GM18508 (cell line): ENCODE data around the gene TPST1.

Source experiments
- ATAC-seq: cut with Tn5 transposase; IDR thresholded peaks from one replicate; pipeline ENCODE4 v1.9.1; 2021; ENCODE audit warnings: moderate number of reproducible peaks; ENCODE audit not compliant: insufficient read depth, unreplicated experiment

Gene TPST1

DNA sequence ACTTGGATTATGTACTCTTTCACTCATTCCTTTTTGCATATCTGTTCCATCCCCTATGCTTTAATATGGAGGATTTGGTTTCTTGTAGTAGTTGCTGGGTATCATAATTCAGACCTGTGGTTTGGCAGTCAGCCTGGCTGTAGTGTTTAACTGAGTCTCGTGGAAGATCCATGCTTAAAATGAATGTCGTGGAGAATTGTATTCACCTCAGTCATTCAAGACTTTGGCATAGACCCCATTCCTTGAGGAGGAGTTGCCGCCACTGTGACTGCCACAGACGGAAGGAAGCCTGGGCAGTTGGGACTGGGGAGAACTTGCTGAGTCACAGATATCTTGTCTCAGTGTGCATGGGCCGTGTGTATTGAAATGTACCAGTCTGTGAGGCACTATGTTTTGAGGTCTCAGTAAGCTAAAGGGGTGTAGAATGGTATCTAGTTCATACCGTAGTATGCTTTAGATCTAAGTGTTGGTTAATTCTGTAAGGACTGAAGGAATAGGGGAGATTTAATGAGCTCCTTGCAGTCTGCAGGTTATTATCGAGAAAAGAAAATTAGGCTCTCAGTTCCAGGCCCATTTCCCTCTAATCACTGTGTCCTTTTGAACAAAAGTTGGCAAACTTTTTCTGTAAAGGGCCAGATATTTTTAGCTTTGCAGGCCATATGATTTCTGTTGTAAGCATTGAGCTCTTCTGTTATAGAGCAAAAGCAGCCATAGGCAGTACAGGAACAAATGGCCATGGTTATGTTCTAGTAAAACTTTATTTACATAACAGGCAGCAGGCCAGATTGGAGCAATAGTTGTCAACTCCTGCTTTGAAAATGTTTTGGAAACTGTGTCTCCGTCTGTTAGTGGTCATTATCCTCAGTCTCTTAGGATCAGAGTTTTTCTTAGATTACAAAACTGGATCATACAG lies 76.8 kb downstream of the TPST1 start:
- ATAC-seq = no peak

DNA sequence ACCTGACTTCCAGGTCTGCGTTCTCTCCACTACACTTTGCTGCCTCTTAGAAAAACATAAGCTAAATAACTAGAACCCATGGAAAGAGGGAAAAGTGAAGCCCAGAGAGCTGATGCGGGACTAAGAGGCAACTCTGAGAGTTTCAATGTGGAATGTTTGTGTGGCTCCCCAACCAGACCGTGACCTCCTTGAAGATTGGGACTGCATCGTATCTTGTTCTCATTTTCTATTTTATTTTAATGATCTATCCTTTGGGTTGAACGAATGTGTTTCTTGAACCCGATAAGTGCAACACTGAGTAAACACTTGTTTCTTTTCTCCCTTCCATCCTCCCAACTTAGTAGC lies 77.4 kb downstream of the TPST1 start:
- ATAC-seq = no peak

GRCh38 chr7:66283003-66283920 lies 78.1 kb downstream of the TPST1 start:
- no peak for ATAC-seq

GRCh38 chr7:66296001-66296521 lies 90.9 kb downstream of the TPST1 start:
- ATAC-seq = no peak

- no peak for ATAC-seq
Measured at GRCh38 chr7:66296557-66296956, 91.4 kb downstream of the TPST1 start.

- no peak for ATAC-seq
Measured at GRCh38 chr7:66297579-66297978, 92.4 kb downstream of the TPST1 start.

DNA sequence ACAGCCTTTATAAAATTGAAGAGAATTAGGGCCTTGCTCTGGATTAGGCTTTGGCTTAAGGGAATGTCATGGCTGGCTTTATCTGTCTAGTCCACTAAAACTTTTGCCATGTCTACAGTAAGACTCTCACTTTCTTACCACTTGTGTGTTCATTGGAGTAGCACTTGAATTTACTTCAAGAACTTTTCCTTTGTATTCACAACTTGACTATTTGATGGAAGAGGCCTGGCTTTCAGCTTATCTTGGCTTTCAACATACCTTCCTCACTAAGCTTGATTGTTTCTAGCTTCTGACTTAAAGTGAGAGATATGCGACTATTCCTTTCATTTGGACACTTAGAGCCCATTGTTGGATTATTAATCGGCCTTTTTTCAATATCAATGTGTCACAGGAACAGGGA lies 96.1 kb downstream of the TPST1 start:
- ATAC-seq = no peak

- no peak for ATAC-seq
Measured at GRCh38 chr7:66301737-66302136, 96.6 kb downstream of the TPST1 start.

DNA sequence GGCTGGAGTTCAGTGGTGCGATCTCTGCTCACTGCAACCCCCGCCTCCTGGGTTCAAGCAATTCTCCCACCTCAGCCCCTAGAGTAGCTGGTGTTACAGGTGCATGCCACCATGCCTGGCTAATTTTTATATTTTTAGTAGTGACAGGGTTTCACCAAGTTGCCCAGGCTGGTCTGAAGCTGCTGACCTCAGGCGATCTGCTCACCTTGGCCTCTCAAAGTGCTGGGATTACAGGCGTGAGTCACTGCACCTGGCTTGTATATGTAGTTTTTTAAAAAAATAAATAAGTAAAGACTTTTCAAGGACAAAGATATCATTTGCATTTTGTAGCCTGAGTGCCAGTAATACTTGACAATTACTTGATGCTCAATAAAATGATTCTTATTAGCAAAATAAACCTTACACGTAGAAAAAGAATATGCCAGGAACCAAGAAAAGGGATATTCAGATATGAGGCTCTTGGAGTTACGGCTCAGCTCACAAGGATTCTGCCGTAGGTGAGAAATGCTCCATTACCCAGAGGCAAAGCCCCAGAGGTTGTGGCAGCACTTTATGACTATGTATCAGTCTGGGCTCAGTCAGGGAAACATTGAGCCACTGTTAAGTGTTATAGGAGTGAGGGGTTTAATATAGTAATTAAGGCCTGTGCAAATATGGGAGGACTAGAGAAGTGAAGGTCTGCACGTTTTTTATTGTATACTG lies 98.5 kb downstream of the TPST1 start:
- ATAC-seq = no peak

GRCh38 chr7:66304536-66304935 lies 99.4 kb downstream of the TPST1 start:
- no peak for ATAC-seq

- ATAC-seq = no peak
Measured at GRCh38 chr7:66306243-66306642, 101.1 kb downstream of the TPST1 start.

GRCh38 chr7:66307591-66308215 lies 102.6 kb downstream of the TPST1 start:
- no peak for ATAC-seq

GRCh38 chr7:66308411-66308810 lies 103.3 kb downstream of the TPST1 start:
- ATAC-seq = no peak

- no peak for ATAC-seq
Measured at GRCh38 chr7:66310620-66311019, 105.5 kb downstream of the TPST1 start.

GRCh38 chr7:66313886-66314568 lies 108.9 kb downstream of the TPST1 start:
- ATAC-seq = no peak

GRCh38 chr7:66315192-66315591 lies 110.1 kb downstream of the TPST1 start:
- no peak for ATAC-seq

DNA sequence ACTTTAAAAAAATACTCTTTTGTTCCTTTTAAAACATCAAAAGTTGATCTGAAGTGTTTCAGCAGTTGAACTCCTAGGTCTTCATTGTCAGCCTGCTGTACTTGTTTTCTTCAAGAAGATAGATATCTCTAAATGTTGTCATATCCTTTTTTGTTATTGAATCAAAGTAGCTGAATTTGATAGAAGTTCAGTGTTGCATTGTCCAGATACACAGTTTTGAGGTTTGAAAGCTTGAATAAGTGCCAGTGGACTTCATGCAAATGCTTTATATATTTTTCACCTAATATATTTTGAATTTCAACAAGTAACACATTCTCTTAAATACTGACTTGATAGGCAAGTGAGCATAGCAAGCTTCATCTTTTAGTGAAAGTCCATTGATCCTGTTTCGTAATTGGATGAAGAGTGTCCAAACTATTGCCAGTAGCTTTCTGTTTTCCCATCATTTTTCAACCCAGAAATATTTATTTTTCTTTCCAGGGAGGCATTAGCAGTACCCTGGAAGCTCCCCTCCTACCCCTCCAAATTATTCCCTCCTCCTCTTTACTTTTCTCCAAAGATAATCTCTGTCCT lies 114.4 kb downstream of the TPST1 start:
- ATAC-seq = no peak

DNA sequence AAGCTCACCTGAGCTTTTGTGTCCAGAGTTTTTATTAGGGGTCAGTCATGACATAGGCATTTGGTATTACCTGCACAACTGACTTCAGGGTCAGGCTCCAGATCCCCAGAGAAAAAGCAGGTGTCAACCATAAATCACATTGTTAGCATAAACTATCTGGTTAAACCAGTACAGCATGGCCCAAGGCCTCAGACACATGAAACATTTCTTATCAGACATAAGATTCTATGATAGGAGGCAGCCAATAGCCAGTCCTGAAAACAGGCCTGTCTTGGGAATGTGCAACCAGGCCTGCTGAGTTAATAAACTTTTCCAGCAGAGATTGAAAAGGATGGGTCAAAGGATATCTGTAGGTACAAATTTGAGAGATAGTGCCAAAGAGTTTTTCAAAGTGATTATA lies 116.1 kb downstream of the TPST1 start:
- ATAC-seq = no peak

DNA sequence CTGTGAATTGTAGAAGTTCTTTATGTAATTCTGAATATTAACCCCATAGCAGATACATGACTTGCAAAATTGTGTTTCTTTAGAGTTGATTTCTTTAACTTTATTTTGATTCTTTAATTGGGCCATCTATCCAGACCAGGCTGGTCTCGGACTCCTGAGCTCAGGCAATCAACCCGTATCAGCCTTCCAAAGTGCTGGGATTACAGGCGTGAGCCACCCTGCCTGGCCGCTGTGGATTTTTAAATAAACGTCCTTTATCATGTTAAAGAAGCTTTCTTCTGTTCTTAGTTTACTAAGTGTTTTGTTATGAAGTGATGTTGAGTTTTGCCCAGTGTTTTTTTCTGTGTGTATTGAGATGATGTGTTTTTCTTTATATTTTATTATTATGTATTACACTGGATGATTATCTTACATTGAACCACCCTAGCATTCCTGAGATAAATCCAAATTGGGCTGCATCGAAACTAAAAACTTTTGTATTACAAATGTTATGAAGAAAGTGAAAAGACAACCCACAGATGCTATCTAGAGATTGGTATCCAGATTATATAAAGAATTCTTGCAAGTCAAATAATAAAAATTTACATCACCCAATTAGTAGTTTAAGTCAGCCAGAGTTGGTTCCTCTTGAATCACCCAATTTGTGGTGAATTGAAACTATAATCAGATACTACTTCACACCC lies 118.1 kb downstream of the TPST1 start:
- no peak for ATAC-seq
